Measurements from ENCODE around the gene RC3H1.

DNA sequence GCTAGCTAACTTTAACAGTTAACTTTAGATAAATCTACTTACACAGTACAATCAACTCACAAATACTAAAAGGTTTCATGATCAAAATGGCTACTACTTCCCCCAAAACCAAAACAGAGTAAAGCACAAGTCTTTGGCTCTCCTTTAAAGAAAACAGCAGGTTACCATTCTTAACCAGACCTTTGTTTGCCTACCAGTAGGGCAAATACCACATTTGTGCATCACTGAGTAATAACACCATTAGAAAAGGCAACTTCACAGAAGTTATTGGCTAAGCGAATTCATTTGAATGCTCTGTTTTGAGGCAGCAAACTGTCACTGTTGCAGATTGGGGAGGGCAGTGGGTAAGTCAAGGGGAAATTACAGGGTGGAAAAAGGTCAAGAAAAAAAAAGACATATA, 87.7 kb downstream of the RC3H1 start:
- TF ChIP-seq SUZ12 (IDR thresholded peaks at IDR 0.05; ENCODE audit: unreplicated experiment) (no peak), NFYB (IDR thresholded peaks at IDR 0.05; ENCODE audit: insufficient read depth, low read depth, low read length) (no peak), POLR2A (IDR thresholded peaks at IDR 0.05; ENCODE audit: low read depth, low read length) (no peak), PAX8 (IDR thresholded peaks at IDR 0.05) (no peak)
